PC-3 (cell line): Measurements from ENCODE around the gene RBP2.

Experiments
- EZH2 ChIP-seq: fragments of 300-600 bp; sonication (generic); IDR thresholded peaks from one replicate; pipeline ENCODE4 v1.6.1; 2017; ENCODE audit warnings: antibody characterized with exemption, mild to moderate bottlenecking, low read length; ENCODE audit not compliant: unreplicated experiment
- TF ChIP-seq, protein P1 (sequence below): fragments of 300-600 bp; sonication (generic); conservative IDR thresholded peaks from 2 replicates; pipeline ENCODE4 v1.5.1; 2017; ENCODE audit warnings: antibody characterized with exemption, low read depth, mild to moderate bottlenecking, low read length

DNA sequence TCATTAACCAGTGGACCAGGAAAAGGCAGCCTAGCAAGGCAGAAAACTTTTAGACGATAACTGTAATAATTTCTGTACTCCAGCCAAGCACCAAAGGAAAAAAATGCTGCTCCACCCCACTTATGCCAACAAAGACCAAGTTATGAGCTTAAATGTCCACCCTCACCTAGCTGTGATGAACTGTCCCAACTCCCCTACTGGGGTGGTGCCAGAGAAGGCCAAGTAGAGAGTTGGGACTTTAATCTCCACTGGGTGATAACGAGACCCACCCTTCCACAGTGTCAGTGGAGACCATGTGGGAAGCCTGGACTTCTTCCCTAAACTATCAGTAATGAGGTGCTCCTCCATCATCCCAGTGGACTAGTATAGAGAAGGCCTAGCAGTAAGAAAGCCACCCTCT is 53.1 kb downstream of the RBP2 start:
- TF ChIP-seq, protein P1, sequence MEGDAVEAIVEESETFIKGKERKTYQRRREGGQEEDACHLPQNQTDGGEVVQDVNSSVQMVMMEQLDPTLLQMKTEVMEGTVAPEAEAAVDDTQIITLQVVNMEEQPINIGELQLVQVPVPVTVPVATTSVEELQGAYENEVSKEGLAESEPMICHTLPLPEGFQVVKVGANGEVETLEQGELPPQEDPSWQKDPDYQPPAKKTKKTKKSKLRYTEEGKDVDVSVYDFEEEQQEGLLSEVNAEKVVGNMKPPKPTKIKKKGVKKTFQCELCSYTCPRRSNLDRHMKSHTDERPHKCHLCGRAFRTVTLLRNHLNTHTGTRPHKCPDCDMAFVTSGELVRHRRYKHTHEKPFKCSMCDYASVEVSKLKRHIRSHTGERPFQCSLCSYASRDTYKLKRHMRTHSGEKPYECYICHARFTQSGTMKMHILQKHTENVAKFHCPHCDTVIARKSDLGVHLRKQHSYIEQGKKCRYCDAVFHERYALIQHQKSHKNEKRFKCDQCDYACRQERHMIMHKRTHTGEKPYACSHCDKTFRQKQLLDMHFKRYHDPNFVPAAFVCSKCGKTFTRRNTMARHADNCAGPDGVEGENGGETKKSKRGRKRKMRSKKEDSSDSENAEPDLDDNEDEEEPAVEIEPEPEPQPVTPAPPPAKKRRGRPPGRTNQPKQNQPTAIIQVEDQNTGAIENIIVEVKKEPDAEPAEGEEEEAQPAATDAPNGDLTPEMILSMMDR: no peak
- no peak for TF ChIP-seq EZH2
